Gastroesophageal sphincter (tissue), 3 donors: ENCODE results near the gene LPP.

Experiments used
- EP300 ChIP-seq: sonication (generic); formaldehyde crosslinking; IDR thresholded peaks from one replicate; pipeline ENCODE4 v1.6.1; 2017; ENCODE audit warnings: antibody characterized with exemption, mild to moderate bottlenecking
- POLR2A ChIP-seq, 2 donors: fragments of 450-650 bp; IDR thresholded peaks; one replicate each; pipeline ENCODE4 v1.6.1; 2017; ENCODE audit warnings: antibody characterized with exemption in 2 of 2, mild to moderate bottlenecking in 2 of 2, moderate library complexity in 1 of 2
- TF ChIP-seq, protein P1 (sequence below), 4 experiments: fragments of 200-600 bp in 2 of 4; fragments of 450-650 bp in 2 of 4; sonication (generic) in 1 of 4; IDR thresholded peaks; one replicate each; pipeline ENCODE4 v1.5.1; 2017 to 2019; ENCODE audit warnings: antibody characterized with exemption in 4 of 4, mild to moderate bottlenecking in 2 of 4, moderate library complexity in 2 of 4

DNA sequence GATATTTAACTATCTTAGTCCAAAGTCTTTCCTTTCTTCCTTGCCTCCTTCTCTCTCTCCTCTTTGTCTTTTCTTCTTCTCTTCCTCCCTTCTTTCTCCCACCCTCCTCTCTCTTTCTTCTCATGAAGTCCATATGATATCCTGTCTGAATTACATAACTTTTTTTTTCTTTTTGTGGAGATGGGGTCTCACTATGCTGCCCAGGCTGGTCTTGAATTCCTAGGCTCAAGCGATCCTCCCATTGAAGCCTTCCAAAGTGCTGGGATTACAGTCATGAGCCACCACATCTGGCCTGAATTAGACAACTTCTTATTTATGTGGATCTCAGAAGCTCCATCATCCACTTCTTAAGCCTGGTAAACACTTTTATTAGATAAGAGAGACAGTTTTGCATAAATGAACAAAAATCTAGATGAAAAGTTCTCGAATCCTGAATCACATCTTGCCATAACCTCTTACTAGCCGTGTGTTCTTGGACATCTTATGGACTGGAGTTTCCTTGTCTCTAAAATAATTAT lies 206.5 kb downstream of the LPP start:
- TF ChIP-seq, protein P1, sequence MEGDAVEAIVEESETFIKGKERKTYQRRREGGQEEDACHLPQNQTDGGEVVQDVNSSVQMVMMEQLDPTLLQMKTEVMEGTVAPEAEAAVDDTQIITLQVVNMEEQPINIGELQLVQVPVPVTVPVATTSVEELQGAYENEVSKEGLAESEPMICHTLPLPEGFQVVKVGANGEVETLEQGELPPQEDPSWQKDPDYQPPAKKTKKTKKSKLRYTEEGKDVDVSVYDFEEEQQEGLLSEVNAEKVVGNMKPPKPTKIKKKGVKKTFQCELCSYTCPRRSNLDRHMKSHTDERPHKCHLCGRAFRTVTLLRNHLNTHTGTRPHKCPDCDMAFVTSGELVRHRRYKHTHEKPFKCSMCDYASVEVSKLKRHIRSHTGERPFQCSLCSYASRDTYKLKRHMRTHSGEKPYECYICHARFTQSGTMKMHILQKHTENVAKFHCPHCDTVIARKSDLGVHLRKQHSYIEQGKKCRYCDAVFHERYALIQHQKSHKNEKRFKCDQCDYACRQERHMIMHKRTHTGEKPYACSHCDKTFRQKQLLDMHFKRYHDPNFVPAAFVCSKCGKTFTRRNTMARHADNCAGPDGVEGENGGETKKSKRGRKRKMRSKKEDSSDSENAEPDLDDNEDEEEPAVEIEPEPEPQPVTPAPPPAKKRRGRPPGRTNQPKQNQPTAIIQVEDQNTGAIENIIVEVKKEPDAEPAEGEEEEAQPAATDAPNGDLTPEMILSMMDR (IDR thresholded peaks at IDR 0.05), result no peak
- TF ChIP-seq POLR2A (IDR thresholded peaks at IDR 0.05) (no peak), EP300 (no peak)
